Thymus (tissue), 11 donors: ENCODE data around the gene MYH4. TPM values are rescaled to one million over a fixed set of nuclear protein-coding genes. Genes with fewer than 3 reads are reported as not detected.

ENCODE experiments used
- DNase-seq, 9 donors: peaks; one replicate each; pipeline ENCODE4 v3.0.0-alpha.2; 2013; ENCODE audit warnings: low spot score in 9 of 9, low read depth in 6 of 9, missing footprints in 1 of 9
- H3K27ac ChIP-seq, 2 donors: one replicate each; pipeline ENCODE4 v1.5.1; 2013; ENCODE audit warnings: control low read depth in 1 of 2, low read depth in 1 of 2, low read length in 1 of 2, mild to moderate bottlenecking in 1 of 2, moderate library complexity in 1 of 2
- H3K27me3 ChIP-seq, 2 donors: one replicate each; pipeline ENCODE4 v1.5.1; 2013; ENCODE audit warnings: low read length in 1 of 2; ENCODE audit not compliant: control insufficient read depth in 2 of 2, insufficient read depth in 1 of 2
- H3K36me3 ChIP-seq, 2 donors: one replicate each; pipeline ENCODE4 v1.5.1; 2013; ENCODE audit warnings: low read length in 1 of 2, mild to moderate bottlenecking in 1 of 2, moderate library complexity in 1 of 2; ENCODE audit not compliant: control insufficient read depth in 2 of 2, insufficient read depth in 2 of 2
- H3K4me1 ChIP-seq, 2 donors: one replicate each; pipeline ENCODE4 v1.5.1; 2013; ENCODE audit warnings: low read length in 2 of 2; ENCODE audit not compliant: control insufficient read depth in 2 of 2, insufficient read depth in 2 of 2
- H3K4me3 ChIP-seq, 2 donors: one replicate each; pipeline ENCODE4 v1.5.1; 2013; ENCODE audit warnings: low read length in 2 of 2, control low read depth in 1 of 2, mild to moderate bottlenecking in 1 of 2
- H3K9me3 ChIP-seq, 2 donors: one replicate each; pipeline ENCODE4 v1.5.1; 2013; ENCODE audit warnings: low read length in 1 of 2, mild to moderate bottlenecking in 1 of 2; ENCODE audit not compliant: control insufficient read depth in 2 of 2, insufficient read depth in 1 of 2
- WGBS: extraction: QIAGEN DNeasy Blood & Tissue Kit; methylation state at CpG from one replicate; pipeline ENCODE4 v1.1.7; 2013; 5-methylcytosine and 5-hydroxymethylcytosine counted together
- polyA plus RNA-seq: library from polyadenylated mRNA; stranded (reverse); fragments of 200-250 nt; gene quantifications from one replicate; pipeline ENCODE4 v1.2.3, GENCODE V29; 2013
- total RNA-seq: library from RNA; stranded (reverse); fragments of 120-200 nt; gene quantifications from one replicate; pipeline ENCODE4 v1.2.4, GENCODE V29; 2013
- donor health status: healthy.

The MYH4 gene
- total and polyA plus RNA-seq, 2 donors = 0.05 to 0.09 TPM

GRCh38 chr17:10477701-10478100 lies 8.3 kb upstream of the MYH4 start:
- no peaks in the 10 kb centered on the region for H3K9me3 ChIP-seq
- WGBS = 55% methylated on average over 1 of the region's 1 CpG
- H3K27me3 ChIP-seq = no peaks in the 10 kb centered on the region
- H3K27ac ChIP-seq = no peak overlapping the region
- no peaks in the 10 kb centered on the region for H3K36me3 ChIP-seq
- no peak overlapping the region for H3K4me3 ChIP-seq
- DNase-seq = no peak
- no peaks in the 10 kb centered on the region for H3K4me1 ChIP-seq

DNA sequence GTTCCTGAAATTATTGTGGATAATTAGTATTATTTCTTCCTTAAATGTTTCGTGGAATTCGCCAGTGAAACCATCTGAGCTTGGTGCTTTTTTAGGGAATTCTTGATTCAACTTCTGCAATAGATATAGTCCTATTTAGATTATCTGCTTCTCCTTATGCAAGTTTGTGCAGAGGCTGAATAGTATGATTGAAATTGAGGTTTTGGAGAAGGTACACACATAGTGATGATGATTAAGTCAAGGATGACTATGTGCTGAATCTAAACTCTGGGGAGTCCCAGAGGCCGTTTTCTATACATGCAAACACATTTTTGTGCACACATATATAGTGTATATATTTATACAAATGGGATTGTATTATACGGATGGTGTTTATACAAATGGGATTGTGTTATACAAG lies 5.2 kb upstream of the MYH4 start:
- no peak for DNase-seq
- H3K9me3 ChIP-seq = no peaks in the 10 kb centered on the region
- no peak overlapping the region for H3K27ac ChIP-seq
- no peak overlapping the region for H3K4me3 ChIP-seq
- H3K36me3 ChIP-seq = no peaks in the 10 kb centered on the region
- 90% methylated on average over 4 of the region's 4 CpGs for WGBS
- no peaks in the 10 kb centered on the region for H3K27me3 ChIP-seq
- no peaks in the 10 kb centered on the region for H3K4me1 ChIP-seq

- no peaks in the 10 kb centered on the region for H3K9me3 ChIP-seq
- no peaks in the 10 kb centered on the region for H3K27me3 ChIP-seq
- no peak overlapping the region for H3K27ac ChIP-seq
- no peaks in the 10 kb centered on the region for H3K4me1 ChIP-seq
- H3K4me3 ChIP-seq = no peak overlapping the region
- H3K36me3 ChIP-seq = no peaks in the 10 kb centered on the region
- 99% methylated on average over 1 of the region's 1 CpG for WGBS
- no peak for DNase-seq
Observed at GRCh38 chr17:10471858-10472257, 2.5 kb upstream of the MYH4 start.

GRCh38 chr17:10463402-10463801 lies 6.0 kb downstream of the MYH4 start:
- Histone ChIP-seq H3K4me3 (no peak overlapping the region), H3K27me3 (no peaks in the 10 kb centered on the region), H3K27ac (no peak overlapping the region), H3K36me3 (no peaks in the 10 kb centered on the region), H3K9me3 (no peaks in the 10 kb centered on the region), H3K4me1 (no peaks in the 10 kb centered on the region)
- WGBS = 71% methylated on average over 4 of the region's 4 CpGs
- no peak for DNase-seq

GRCh38 chr17:10460062-10460461 lies 9.3 kb downstream of the MYH4 start:
- no peaks in the 10 kb centered on the region for H3K4me1 ChIP-seq
- no peak overlapping the region for H3K27ac ChIP-seq
- no peak for DNase-seq
- no peaks in the 10 kb centered on the region for H3K27me3 ChIP-seq
- H3K36me3 ChIP-seq = no peaks in the 10 kb centered on the region
- H3K9me3 ChIP-seq = no peaks in the 10 kb centered on the region
- WGBS = 93% methylated on average over 4 of the region's 4 CpGs
- H3K4me3 ChIP-seq = no peak overlapping the region

DNA sequence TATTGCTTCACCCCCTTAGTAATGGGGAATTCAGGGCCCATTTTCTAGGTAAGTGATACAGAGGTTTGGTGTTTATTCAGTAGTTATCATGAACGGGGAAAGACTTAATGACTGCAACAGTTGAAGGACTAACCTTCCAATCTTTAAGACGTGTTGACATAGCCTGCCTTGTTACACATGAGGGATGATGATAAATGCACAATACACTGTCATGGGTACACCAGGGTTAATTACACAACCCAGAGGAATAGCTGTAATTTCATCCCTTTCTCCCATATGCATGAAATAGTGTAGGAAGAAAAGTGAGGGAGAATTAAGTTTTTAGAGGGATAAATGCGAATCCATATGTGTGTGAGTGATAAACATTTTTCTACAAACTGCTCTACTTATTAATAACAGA lies 10.7 kb downstream of the MYH4 start:
- H3K27ac ChIP-seq = no peak overlapping the region
- no peaks in the 10 kb centered on the region for H3K27me3 ChIP-seq
- WGBS = 91% methylated on average over 3 of the region's 3 CpGs
- no peaks in the 10 kb centered on the region for H3K9me3 ChIP-seq
- H3K36me3 ChIP-seq = no peaks in the 10 kb centered on the region
- DNase-seq = no peak
- H3K4me1 ChIP-seq = no peaks in the 10 kb centered on the region
- no peak overlapping the region for H3K4me3 ChIP-seq

DNA sequence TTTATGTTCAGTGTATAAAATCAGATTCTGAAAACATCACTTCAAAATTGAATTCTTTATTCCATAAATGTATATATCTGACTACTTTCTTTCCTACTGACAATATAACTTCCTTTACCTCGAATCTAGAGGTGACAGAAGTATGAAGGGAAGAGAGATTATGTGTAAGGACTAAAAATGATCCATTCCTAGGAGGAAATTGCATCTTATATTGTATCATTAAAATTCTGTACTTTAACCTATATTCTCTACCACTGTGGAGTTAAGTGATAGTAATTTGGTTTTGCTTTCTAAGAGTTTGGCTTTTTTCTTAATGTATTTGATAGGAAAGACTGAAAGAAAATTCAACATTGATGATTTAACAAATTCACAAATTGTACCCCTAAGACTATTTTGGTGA lies 11.4 kb downstream of the MYH4 start:
- H3K27me3 ChIP-seq = no peaks in the 10 kb centered on the region
- no peaks in the 10 kb centered on the region for H3K4me1 ChIP-seq
- DNase-seq = no peak
- WGBS = 29% methylated on average over 1 of the region's 1 CpG
- no peak overlapping the region for H3K4me3 ChIP-seq
- H3K36me3 ChIP-seq = no peaks in the 10 kb centered on the region
- no peaks in the 10 kb centered on the region for H3K9me3 ChIP-seq
- no peak overlapping the region for H3K27ac ChIP-seq

GRCh38 chr17:10447026-10447931 lies 22.1 kb downstream of the MYH4 start:
- no peak for DNase-seq
- Histone ChIP-seq H3K9me3 (no peaks in the 10 kb centered on the region), H3K36me3 (no peaks in the 10 kb centered on the region), H3K4me1 (no peaks in the 10 kb centered on the region), H3K27ac (no peak overlapping the region), H3K4me3 (no peak overlapping the region), H3K27me3 (no peaks in the 10 kb centered on the region)
- 88% methylated on average over 7 of the region's 7 CpGs for WGBS

GRCh38 chr17:10439816-10440215 lies 29.5 kb downstream of the MYH4 start:
- H3K9me3 ChIP-seq = no peaks in the 10 kb centered on the region
- DNase-seq = no peak
- no peak overlapping the region for H3K27ac ChIP-seq
- H3K27me3 ChIP-seq = no peaks in the 10 kb centered on the region
- H3K4me3 ChIP-seq = no peak overlapping the region
- H3K36me3 ChIP-seq = no peaks in the 10 kb centered on the region
- whole genome bisulfite sequencing = 76% methylated on average over 1 of the region's 1 CpG
- H3K4me1 ChIP-seq = no peaks in the 10 kb centered on the region
